NCI-H128 (cell line): ENCODE data around the gene UBE2K.
"Not testable (repeated sequence)": the region's sequence is repeated elsewhere in the genome, so short reads cannot be mapped to it uniquely, and the experiment has no call there.

Source experiments
- DNase-seq: peaks from one replicate; lab custom pipeline; 2025; ENCODE audit not compliant: unreplicated experiment; lab: John Stamatoyannopoulos, UW

UBE2K gene

GRCh38 chr4:39697740-39698423, at the start of gene UBE2K:
Gene UBE2K (plus strand): TSS chr4:39698136. CDS start chr4:39698328, 192 bp downstream.
- DNase-seq: peak; percentile 53

- DNase-seq: no peak
Measured at GRCh38 chr4:39648213-39648612, 49.7 kb upstream of the UBE2K start.

- DNase-seq: no peak
Measured at GRCh38 chr4:39648827-39649558, 48.9 kb upstream of the UBE2K start.

GRCh38 chr4:39649639-39650265, 48.2 kb upstream of the UBE2K start:
- DNase-seq: no peak

- not testable (repeated sequence) for DNase-seq
Measured at GRCh38 chr4:39651586-39651985, 46.4 kb upstream of the UBE2K start.

GRCh38 chr4:39655211-39655610, 42.7 kb upstream of the UBE2K start:
- DNase-seq: no peak

- no peak for DNase-seq
Measured at GRCh38 chr4:39655876-39656275, 42.1 kb upstream of the UBE2K start.

GRCh38 chr4:39656638-39657037, 41.3 kb upstream of the UBE2K start:
- DNase-seq: not testable (repeated sequence)

- DNase-seq: no peak
Measured at GRCh38 chr4:39657465-39657864, 40.5 kb upstream of the UBE2K start.

GRCh38 chr4:39658756-39659155, 39.2 kb upstream of the UBE2K start:
- DNase-seq: no peak

- no peak for DNase-seq
Measured at GRCh38 chr4:39660045-39660444, 37.9 kb upstream of the UBE2K start.

- DNase-seq: no peak
Measured at GRCh38 chr4:39660757-39661156, 37.2 kb upstream of the UBE2K start.

- DNase-seq: no peak
Measured at GRCh38 chr4:39662683-39663082, 35.3 kb upstream of the UBE2K start.

- DNase-seq: no peak
Measured at GRCh38 chr4:39664828-39665731, 32.9 kb upstream of the UBE2K start.

- DNase-seq: no peak
Measured at GRCh38 chr4:39667706-39668105, 30.2 kb upstream of the UBE2K start.

- no peak for DNase-seq
Measured at GRCh38 chr4:39668887-39669286, 29.0 kb upstream of the UBE2K start.

GRCh38 chr4:39670296-39670695, 27.6 kb upstream of the UBE2K start:
- not testable (repeated sequence) for DNase-seq

- not testable (repeated sequence) for DNase-seq
Measured at GRCh38 chr4:39675681-39676080, 22.3 kb upstream of the UBE2K start.

GRCh38 chr4:39681003-39681402, 16.9 kb upstream of the UBE2K start:
- DNase-seq: not testable (repeated sequence)

- no peak for DNase-seq
Measured at GRCh38 chr4:39682138-39682537, 15.8 kb upstream of the UBE2K start.

GRCh38 chr4:39685990-39686389, 11.9 kb upstream of the UBE2K start:
- DNase-seq: no peak
